Measurements from ENCODE around the gene CDH16.

DNA sequence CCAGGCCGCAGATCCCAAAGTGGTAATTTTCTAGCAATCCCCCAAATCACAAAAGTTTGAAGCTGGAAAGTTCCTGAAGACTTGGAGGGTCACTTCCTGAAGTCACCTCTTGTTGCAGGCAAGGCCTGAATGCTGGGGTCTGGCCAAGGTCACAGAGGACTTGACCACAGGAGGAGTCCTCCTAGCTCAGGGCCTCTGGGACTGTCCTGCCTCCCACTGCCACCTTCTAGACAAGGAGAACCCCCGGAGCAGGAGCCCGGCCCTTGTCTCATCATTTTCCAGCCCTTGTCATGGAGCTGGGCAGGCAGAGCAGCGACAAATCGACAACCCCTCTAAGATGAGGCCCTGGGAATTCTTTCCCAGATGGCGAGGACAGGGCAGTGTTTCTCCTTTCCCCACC, 330 bp downstream of the CDH16 start:
- TF ChIP-seq, protein P1, sequence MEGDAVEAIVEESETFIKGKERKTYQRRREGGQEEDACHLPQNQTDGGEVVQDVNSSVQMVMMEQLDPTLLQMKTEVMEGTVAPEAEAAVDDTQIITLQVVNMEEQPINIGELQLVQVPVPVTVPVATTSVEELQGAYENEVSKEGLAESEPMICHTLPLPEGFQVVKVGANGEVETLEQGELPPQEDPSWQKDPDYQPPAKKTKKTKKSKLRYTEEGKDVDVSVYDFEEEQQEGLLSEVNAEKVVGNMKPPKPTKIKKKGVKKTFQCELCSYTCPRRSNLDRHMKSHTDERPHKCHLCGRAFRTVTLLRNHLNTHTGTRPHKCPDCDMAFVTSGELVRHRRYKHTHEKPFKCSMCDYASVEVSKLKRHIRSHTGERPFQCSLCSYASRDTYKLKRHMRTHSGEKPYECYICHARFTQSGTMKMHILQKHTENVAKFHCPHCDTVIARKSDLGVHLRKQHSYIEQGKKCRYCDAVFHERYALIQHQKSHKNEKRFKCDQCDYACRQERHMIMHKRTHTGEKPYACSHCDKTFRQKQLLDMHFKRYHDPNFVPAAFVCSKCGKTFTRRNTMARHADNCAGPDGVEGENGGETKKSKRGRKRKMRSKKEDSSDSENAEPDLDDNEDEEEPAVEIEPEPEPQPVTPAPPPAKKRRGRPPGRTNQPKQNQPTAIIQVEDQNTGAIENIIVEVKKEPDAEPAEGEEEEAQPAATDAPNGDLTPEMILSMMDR (IDR thresholded peaks at IDR 0.05): no peak
- no peak for TF ChIP-seq EP300 (IDR thresholded peaks at IDR 0.05; ENCODE audit: low read depth)
